Smooth muscle cell of the brain vasculature (primary cell): Measurements from ENCODE around the gene PLCL1.

Experiments
- DNase-seq: peaks from one replicate; pipeline ENCODE4 v3.0.0-alpha.2; 2012; ENCODE audit warnings: low read depth, low spot score

Gene PLCL1

GRCh38 chr2:198113316-198113715 is 308.9 kb downstream of the PLCL1 start:
- no peak for DNase-seq

- DNase-seq: no peak
Measured at GRCh38 chr2:198114064-198114463, 309.7 kb downstream of the PLCL1 start.

GRCh38 chr2:198115201-198115600 is 310.8 kb downstream of the PLCL1 start:
- DNase-seq: no peak

GRCh38 chr2:198116756-198117155 is 312.4 kb downstream of the PLCL1 start:
- no peak for DNase-seq

GRCh38 chr2:198117406-198118041 is 313.1 kb downstream of the PLCL1 start:
- DNase-seq: no peak

- peak; percentile 33 for DNase-seq
Measured at GRCh38 chr2:198127627-198128026, 323.2 kb downstream of the PLCL1 start.

GRCh38 chr2:198129609-198130008 is 325.2 kb downstream of the PLCL1 start:
- no peak for DNase-seq

- DNase-seq: no peak
Measured at GRCh38 chr2:198134293-198134955, 330.0 kb downstream of the PLCL1 start.

GRCh38 chr2:198135481-198135934 is 331.1 kb downstream of the PLCL1 start:
- no peak for DNase-seq

GRCh38 chr2:198136142-198136541 is 331.7 kb downstream of the PLCL1 start:
- no peak for DNase-seq

GRCh38 chr2:198137733-198138132 is 333.3 kb downstream of the PLCL1 start:
- DNase-seq: no peak

- DNase-seq: no peak
Measured at GRCh38 chr2:198141726-198142125, 337.3 kb downstream of the PLCL1 start.

- no peak for DNase-seq
Measured at GRCh38 chr2:198143156-198143555, 338.8 kb downstream of the PLCL1 start.

- DNase-seq: no peak
Measured at GRCh38 chr2:198143793-198144192, 339.4 kb downstream of the PLCL1 start.

- DNase-seq: no peak
Measured at GRCh38 chr2:198144660-198145059, 340.3 kb downstream of the PLCL1 start.

GRCh38 chr2:198146346-198146940 is 342.1 kb downstream of the PLCL1 start:
- DNase-seq: no peak

- DNase-seq: no peak
Measured at GRCh38 chr2:198157314-198157713, 352.9 kb downstream of the PLCL1 start.

GRCh38 chr2:198161151-198161550 is 356.8 kb downstream of the PLCL1 start:
- DNase-seq: no peak

- no peak for DNase-seq
Measured at GRCh38 chr2:198162276-198162675, 357.9 kb downstream of the PLCL1 start.

GRCh38 chr2:198164843-198165242 is 360.4 kb downstream of the PLCL1 start:
- no peak for DNase-seq

- DNase-seq: no peak
Measured at GRCh38 chr2:198165289-198165688, 360.9 kb downstream of the PLCL1 start.

GRCh38 chr2:198167346-198167745 is 363.0 kb downstream of the PLCL1 start:
- DNase-seq: no peak

GRCh38 chr2:198168651-198169050 is 364.3 kb downstream of the PLCL1 start:
- no peak for DNase-seq
